ENCODE results near the gene REG1B.

DNA sequence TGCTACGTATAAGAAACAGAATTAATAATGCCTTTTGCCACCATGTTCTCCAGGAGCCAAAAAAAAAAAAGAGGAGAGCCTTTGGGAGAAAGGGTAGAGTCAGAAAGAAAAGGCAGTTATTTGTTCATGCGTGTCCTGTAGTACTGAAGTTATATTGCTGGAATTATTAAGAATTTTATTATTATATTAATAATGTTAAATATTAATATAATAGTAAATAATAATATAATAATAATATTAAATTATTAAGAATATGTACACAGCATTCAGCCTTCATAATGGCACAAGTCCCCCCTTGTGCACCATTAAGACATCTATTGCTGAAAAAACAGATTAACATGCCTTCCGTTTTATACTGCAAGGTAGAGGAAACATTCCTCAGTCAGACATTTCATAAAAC, 40.6 kb upstream of the REG1B start:
- TF ChIP-seq POLR2A (IDR thresholded peaks at IDR 0.05) (no peak), POLR2AphosphoS5 (IDR thresholded peaks at IDR 0.05) (no peak)
- TF ChIP-seq, protein P1, sequence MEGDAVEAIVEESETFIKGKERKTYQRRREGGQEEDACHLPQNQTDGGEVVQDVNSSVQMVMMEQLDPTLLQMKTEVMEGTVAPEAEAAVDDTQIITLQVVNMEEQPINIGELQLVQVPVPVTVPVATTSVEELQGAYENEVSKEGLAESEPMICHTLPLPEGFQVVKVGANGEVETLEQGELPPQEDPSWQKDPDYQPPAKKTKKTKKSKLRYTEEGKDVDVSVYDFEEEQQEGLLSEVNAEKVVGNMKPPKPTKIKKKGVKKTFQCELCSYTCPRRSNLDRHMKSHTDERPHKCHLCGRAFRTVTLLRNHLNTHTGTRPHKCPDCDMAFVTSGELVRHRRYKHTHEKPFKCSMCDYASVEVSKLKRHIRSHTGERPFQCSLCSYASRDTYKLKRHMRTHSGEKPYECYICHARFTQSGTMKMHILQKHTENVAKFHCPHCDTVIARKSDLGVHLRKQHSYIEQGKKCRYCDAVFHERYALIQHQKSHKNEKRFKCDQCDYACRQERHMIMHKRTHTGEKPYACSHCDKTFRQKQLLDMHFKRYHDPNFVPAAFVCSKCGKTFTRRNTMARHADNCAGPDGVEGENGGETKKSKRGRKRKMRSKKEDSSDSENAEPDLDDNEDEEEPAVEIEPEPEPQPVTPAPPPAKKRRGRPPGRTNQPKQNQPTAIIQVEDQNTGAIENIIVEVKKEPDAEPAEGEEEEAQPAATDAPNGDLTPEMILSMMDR (IDR thresholded peaks at IDR 0.05): no peak
